HG03432 (cell line): Measurements from ENCODE around the gene USP36.

Source experiments
- ATAC-seq: cut with Tn5 transposase; IDR thresholded peaks from one replicate; pipeline ENCODE4 v1.9.1; 2021; ENCODE audit warnings: mild to moderate bottlenecking, moderate library complexity; ENCODE audit not compliant: unreplicated experiment

The USP36 gene

DNA sequence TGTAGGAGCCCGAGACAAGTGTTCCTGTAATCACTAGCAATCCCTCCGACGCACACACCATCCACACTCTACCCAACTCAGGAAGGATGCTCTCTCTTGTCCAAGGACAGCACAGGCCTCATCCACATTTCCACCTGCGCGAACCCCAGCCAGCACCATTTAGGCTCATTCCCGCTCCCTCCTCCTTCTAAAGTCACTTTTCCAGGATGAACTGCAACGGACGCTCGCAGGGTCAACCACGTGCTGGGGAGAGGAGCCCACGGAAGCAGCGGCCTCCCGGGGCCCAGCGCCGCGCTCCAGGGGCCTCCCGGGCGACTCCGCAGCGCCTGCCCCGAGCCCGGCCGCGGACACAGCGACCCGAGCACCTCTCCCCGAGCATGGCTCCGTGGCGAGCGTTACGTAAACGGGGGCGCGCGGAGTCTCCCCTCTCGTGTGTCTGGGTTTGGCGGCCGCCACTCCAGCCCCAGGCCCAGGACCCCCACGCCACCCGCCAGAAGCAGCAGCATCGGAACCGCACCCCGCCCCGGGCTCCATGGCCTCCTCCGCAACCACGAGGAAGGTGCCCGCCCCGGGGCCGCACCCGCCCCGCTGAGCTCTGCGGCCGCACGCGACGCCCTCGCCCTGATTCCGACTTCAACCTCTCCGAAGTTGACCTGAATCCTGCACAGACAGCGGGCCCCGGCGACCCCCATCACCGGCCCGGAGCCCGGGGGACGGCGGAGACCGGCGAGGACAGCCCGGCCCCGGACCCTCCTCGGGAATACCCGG, 668 bp downstream of the USP36 start:
- ATAC-seq = peak; percentile 19

DNA sequence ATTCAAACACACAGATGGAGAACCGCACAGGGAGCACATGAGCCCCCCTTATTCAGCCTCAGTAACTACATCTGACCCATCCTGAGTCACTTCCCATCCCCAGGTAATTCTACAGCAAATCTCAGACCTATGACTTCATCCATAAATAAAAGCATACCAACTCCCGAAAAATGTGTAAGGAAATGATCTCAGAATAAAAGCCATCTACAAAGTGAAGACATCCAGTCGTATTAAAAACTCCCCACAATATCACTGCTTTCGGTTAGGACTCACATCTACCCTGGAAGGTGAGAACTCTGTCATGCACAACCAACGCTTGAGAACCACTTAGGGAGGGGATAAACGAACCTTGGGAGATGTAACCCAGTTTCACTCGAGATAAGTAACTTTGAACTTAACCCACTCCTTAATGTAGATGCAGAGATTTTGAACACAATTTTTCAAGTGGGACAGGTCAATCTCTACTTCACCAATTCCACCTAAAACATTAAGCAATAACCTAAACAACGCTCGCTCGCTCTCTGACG, 1.3 kb downstream of the USP36 start:
- no peak for ATAC-seq

DNA sequence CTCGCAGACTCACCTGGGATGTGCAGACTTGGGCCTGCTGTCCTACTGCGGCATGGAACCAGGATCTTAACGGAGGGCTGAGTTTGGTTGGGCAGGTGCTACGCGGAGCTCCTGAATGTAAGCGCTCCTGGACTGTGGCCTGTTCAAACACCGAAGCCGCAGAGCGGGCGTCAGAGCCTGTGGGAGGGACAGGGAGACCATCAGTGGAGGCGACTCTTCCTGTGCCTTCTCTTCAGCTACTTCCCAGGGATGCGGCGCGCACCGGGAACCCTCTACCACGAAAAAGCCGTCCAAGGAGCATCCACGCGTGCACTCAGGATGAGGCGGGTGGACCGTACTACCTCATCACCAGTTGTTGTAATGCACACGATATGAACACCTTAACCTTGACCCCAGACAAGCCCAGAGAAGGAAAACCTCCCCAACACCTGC, 2.0 kb downstream of the USP36 start:
- no peak for ATAC-seq

DNA sequence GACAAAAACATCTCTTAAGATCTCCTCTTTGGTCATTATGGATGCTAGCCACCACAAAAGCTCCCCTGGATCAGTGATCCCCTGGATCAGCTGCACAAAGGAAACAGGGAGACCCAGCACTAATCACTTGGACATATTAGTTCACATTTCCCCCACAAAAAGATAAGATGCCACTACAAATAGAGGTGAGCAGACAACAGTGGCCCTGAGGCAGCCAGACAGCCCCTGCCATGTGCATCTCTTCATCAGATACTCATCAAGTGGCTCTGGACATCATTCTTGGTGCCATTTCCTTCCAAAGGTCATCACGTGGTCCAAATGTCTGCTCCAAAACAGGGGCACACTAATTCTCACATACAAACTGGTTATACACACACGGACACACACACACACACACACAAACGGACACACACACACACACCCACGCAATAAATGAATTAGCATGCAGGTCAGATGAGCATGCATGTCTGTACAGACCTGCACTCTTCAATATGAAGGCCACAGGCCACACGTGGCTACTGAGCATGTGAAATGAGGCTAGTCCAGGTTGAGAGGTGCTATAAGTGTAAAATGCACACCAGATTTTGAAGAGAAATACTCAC, 4.1 kb downstream of the USP36 start:
- ATAC-seq = no peak

DNA sequence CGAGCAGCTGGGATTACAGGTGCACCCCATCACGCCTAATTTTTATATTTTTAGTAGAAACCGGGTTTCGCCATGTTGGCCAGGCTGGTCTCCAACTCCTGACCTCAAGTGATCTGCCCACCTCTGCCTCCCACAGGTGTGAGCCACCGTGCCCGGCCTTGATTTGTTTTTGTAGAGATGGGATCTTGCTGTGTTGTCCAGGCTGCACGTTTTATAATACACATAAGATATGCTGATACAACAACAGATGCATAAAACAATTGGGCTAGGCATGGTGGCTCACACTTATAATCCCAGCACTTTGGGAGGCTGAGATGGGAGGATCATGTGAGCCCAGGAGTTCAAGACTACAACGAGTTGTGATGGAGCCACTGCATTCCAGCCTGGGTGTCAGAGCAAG, 6.0 kb downstream of the USP36 start:
- no peak for ATAC-seq

DNA sequence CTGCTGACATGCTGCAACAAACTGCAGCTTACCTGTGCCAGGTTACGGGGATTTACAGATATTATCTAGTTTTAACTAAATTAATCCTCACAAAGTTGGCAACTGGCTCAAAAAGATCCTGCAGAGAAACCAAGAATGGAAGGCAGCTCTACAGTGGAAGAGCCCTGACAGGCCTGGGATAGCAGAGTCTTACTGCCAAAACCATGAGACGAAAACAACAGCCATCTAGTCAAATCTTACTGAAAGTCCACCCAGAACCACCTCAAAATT, 8.1 kb downstream of the USP36 start:
- no peak for ATAC-seq

DNA sequence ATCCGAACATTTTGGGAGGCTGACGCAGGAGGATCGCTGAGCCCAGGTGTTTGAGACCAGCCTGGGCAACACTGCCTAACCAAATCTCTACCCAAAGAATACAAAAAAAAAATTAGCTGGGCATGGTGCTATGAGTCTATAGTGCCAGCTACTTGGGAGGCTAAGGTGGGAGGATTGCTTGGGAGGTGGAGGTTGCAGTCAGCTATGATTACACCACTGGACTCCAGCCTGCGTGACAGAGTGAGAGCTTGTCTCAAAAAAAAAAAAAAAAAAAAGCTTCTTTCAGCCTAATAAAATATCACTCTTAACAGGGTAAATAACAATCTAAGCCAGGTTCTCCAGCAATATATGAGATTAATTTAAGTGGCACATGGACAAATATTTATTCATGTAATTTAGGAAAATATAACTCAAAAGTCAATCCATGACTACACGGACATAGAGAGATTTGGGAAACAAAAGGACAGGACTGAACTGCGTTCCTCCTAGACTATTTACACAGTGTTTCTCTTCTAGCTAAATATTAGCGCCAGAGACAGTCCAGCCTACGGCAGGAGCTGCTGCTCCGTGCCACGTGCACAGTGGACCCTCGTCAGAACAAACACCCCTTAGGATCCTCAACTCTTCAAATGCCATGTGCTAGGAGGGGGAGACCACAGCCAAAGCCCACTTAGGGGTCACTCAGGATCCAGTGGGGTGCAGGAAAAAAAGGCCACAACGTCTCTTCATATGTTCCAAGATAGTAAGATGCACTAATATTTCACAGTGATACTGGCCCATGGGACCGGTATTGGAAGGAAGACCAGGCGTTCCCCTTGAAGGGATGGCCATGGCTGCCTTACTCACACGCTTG, 8.7 kb downstream of the USP36 start:
- no peak for ATAC-seq

DNA sequence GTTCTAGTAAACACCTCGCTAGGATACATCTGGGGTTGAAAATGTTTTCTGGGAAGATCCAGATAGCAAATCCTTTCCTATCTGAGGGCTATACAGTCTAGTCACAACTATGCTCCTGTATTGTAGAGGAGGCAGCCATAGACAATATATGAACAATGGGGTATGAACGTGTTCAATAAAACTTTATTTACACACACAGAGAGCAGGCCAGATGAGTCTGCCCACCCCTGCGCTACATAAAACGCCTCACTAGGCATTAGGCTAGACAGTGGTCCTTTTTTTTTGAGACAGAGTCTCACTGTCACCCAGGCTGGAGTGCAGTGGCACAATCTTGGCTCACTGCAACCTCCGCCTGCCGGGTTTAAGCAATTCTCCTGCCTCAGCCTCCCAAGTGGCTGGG, 11.1 kb downstream of the USP36 start:
- no peak for ATAC-seq

DNA sequence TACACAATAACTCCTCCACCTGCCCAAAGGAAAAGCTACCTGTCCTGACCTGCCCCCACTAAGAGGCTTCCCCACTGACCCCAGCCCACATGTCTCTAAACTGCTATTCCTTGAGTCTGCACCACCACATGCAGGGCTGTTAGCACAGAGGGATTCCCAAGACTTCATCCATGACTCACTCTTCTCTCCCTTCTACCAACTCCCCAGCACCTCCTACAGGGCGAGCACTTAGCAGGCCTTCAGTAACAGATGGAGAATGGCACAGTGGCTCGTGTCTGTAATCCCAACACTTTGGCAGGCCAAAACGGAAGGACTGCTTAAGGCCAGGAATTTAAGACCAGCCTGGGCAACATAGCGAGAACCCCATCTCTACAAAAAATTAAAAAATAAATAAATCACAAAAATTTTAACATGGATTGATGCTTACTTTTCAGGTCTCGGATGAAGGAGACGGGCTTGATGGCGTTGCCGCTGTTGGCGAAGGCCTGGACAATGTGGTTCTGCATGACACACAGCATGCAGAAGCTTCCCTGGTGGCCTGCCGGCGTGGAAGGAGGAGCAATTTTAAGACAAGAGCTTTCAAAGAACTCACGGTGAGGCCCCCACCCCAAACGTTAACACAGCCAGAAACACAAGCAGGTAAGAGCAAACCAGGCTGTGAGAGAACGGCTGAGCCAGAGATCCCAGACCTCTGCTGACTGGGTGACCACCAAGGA, 12.0 kb downstream of the USP36 start:
- no peak for ATAC-seq

DNA sequence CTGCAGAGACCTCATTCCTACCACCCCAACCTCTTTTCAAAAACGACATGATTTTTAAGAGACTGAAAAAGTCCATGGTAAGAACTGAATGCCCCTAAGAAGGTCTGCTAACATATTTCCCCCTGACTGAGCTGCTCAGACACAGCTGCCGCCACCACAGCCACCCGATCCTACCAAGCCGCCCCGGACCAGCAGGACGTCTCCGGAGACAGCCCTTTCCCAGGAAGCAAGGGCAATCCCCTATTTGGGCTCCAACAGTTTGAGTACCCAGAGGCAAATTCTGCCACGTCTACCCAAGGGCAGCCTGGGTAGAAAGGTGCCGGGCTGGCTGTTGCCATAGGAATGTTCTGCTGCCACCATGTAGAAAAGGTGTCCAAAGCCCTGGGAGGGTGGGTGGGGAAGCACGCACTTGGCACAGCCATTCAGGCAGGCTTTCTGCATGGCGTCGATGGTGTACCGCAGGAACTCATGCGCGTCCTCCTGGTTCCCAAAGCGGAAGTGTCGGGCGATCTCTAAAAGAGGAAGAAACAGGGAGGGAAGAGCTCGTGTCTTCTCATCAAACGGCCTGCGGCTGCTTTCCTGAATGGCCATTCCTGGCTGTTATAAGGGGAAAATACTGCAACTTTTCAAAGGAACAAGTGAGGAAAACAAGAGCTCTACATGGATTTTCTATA, 13.6 kb downstream of the USP36 start:
- no peak for ATAC-seq

DNA sequence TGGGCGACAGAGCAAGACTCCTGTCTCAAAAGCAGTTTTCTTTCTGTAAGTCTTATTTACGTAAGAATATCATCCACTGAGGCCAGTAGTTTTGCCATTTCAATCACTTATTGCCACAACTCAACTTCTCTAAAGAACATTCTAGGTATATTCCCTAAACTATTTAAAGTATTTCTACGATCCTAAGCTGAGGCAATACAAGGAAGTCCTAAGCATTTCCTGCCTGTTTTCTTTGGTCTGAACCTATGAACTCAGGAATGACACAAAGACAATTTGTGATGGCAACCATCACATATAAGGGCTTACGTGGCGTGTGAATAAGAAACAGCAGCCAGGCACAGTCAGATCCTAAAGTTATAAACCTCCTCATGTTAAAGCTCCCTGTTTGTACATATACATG, 14.2 kb downstream of the USP36 start:
- no peak for ATAC-seq

DNA sequence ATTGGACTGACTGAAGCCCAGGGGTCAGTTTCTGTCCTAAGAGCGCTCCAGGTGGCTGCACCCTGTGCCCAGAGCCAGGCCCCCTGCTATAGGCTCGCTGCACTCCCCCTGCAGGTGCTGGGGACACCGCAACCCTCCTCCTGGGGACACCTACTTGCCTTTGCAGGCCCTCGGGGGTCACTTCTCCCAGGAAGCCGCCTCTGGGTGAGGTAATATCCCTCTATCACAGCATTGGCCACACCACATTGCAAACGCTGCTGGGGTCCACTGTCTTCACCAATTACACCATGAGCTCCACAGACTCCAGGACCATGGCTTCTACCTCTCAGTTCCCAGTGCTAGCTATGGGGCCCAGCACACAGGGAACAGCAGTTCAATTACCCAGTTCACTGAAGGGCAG, 14.9 kb downstream of the USP36 start:
- ATAC-seq = no peak

DNA sequence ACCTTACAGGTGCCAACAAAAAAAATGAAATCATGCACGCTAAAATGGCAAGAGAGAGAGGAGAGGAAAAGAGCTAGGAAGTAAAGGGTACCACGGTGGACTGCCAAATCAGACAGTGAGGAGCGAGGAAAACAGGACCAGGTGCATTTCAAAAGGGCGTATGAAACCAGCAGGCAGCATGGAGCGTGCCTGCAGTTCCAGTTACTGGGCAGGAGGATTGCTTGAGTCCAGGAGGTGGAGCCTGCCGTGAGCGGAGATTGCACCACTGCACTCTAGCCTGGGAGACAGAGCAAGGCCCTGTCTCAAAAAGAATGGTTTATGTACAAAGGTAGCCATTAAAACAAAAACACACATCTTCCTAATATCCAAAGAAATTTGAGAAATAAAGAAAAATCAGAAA, 16.4 kb downstream of the USP36 start:
- ATAC-seq = no peak

DNA sequence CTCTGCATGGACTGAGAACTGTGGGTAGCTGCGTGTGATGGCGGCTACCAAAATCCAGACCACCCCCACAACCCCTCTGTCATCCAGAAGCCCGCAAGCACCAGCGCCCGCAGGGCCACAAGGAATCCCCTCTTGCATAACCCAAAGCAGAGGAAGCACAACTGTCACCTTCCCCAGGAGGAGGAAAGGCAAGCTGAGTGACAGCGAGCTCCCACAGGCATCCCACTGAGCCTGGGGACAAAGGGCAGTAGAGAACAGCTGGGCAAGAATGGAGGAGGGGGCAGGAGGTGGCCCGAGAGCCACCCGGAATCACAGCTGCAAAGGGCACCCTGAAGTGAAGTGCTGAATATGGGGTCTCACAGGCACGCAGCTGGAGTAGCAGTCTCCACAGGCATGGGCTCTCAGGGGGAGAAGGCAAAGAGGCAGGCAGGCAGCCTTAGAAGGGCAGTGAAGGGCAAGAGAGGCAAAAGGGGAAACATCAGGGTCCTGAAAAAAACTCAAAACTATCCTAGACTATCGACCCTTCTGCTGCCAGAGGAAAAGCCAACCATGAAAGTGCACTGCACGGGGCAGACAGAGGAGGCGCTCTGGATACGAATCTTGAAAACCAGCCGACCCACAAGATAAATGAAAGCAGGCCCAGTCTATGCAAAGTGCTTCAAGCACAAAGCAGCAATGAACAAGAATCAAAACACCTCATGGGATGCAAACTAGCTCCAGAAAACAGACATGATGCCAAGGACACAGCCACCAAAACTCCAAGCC, 17.1 kb downstream of the USP36 start:
- ATAC-seq = no peak

DNA sequence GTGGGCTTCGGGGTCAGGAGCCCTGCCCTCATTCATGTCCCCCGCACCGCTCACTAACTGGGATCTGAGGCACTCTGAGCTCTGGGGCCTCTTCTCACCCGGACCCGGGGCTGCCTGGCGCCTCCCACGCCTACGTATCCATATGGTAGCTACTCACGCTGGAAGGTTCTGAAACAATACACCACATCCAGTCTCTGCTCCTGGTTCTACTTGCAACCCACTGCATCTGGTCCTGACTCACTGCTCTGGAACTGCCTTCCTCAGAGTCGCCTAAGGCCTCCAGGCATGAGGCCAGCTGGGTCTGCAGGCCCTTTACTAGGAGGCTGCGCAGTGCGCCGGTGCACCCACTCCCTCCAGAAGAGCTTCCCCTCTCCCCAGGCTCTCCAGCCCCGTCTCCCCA, 18.1 kb downstream of the USP36 start:
- no peak for ATAC-seq

DNA sequence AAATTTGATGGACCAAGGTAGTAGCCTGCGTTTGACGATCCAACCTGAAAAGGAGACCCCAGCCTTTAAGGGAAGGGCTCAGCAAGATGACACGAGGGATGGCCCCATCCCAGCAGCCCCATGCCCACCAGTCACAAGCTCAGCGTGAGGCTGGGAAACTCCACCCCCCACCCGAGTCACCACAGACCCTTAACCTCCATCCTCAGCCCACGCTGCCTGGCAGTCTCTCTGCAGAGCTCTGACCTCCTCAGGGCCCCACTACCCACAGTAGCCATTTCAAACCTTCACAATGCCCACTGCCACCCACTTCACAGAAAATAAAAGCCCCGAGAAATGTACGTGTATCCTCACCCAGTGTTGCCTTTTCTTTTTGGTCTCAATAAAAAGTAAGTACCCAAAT, 18.7 kb downstream of the USP36 start:
- no peak for ATAC-seq

DNA sequence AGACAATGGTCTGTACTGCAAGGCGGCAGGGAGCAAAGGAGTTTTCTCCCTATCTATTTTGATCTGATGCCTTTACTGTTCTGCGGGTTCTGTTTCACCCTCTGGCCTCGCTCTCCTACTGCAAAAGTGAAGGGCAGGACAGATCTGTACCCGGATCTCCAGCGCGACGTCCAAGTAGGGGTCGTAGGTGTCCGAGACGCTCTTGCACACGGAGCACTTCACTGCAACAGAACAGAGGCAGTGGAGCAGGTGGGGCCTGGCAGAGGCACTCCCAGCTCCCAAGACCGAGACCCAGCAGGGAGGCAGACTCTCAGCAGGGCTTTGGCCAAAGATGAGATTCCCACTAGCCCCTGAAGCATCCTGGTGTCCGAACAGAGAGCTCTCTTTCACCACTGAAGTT, 19.8 kb downstream of the USP36 start:
- ATAC-seq = no peak

DNA sequence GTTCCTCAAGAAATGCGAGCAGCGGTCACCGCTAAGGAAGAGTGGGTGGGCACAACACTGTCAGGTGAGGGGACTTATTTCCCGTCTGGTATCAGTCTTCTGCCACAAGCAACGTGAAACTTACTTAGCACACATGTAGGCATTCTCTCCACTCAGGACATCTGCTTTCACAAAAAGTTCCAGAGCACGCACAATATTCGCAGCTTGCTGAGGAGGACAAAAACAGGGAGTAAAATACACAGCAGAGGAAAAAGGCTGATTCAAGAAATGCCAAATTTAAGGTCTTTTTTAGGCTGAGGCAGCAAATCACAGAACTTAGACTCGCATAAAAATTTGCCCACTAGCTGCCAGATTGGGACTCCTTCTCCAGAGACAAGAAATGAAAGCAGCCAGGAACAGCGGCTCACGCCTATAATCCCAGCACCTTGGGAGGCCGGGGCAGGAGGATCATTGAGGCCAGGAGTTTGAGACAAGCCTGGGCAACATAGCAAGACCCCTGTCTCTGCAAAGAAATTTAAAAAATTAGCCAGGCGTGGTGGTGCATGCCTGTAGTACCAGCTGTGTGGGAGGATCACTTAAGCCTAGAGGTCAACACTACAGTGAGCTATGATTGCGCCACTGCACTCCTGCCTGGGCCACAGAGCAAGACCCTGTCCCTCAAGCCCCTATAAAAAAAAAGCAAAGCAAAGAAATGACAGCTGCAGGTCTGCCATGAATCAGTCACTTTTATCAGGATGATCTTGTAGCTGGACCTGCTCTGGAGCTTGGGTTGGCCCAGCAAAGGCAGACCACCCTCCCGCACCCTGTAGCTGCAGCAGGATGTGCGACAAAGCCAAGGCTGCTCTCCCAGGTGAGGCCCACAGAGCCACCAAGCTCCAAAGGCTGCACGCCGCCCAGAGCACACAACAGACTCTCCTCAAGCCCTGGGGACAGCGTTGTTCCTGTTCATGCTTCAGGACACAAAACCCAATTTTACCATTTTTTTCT, 20.5 kb downstream of the USP36 start:
- ATAC-seq = no peak

DNA sequence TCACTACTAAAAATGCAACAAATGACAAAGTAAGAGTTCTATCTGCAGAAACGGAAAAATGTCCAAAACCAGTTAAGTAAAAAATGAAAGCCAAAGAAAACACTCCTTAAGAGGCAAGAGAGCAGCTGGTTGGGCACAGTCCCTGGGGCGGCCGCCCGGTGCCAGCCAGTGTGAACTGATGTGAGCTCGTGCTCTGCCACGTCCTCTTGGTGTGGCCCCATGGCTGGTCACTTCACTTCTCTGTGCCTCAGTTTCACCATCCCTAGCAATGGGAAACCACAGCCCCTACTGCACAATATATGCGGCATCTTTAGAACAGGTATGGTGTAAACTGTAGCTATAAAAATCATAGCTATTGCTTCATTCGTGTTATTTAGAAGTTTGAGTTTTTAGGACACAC, 21.2 kb downstream of the USP36 start:
- no peak for ATAC-seq
